GM21529 (cell line): Measurements from ENCODE around the gene HELZ2.
"Not testable (repeated sequence)": the region's sequence is repeated elsewhere in the genome, so short reads cannot be mapped to it uniquely, and the experiment has no call there.

Experiments
- ATAC-seq: cut with Tn5 transposase; IDR thresholded peaks from one replicate; pipeline ENCODE4 v1.9.1; 2021; ENCODE audit not compliant: unreplicated experiment

Gene HELZ2

DNA sequence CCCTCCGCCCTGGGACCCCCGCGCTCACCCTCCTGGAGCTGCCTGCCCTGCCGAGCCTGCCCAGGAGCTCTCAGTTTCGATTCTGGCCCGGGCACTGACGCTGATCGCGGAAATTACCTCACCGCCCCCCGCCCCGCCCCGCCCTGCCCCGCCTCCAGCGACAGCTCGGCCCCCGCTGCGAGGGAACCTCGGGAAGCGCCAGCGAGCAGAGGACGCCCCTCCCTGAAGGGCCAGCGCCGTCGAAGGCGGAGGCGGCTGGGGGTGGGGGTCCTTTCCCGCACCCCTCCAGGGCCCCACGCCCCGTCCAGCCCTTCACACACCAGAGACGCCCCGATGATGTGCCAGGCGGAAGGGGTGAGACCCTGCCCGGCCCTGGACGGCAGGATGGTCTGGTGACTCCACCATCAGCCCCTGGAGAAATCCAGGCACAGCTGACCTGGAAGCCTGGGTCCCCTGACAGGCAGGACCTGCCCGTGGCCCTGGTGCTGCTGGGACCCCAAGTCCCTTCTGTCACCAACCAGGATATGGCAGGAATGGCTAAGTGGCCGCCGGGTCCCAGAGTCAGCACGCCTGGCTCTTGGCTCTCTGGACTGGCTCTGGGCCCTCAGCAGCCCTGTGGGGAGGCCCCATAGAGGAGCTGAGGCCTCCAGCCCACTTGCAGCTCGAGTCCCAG is at the start of gene HELZ2:
Gene HELZ2 (minus strand): TSS at position 84 of the 673 bp plus-strand sequence. CDS start 1,854 bp downstream, outside the sequence.
- ATAC-seq, result peak; percentile 75

DNA sequence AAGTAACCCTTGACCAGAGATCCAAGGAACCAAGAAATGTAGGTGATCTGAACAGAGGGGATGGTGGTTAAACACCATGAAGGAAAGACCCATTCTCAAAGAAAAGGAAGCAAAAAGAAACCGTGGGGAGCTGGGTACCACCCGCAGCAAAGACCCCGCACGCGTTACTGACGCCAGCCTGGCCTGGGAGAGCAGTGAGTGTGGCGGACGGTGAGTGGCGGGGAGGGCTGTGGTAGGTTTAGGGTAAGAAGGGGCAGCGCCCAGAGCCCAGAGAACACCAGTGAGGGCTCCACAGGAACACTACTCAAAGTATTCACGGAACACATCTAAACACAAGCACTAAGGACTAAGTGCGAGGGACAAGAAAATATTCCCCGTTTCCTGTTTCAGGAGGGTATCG is 48.7 kb upstream of the HELZ2 start:
- no peak for ATAC-seq

GRCh38 chr20:63622096-63622495 is 48.1 kb upstream of the HELZ2 start:
- no peak for ATAC-seq

DNA sequence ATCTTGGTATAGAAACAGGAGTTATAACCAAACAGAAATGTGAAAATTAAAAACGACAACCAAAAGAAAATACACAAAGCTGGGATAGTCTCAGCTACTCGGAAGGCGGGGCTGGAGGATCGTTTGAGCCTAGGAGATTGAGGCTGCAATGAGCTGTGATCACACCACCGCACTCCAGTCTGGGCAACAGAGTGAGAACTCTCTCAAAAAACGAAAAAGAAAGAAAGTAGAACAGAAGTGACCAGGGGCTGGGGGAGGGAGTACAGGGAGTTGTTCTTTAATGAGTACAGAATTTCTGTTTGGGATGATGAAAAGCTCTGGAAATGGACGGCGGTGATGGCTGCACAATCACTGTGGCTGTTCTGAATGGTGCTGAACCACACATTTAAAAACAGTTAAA is 47.0 kb upstream of the HELZ2 start:
- no peak for ATAC-seq

GRCh38 chr20:63619505-63619904 is 45.5 kb upstream of the HELZ2 start:
- no peak for ATAC-seq

DNA sequence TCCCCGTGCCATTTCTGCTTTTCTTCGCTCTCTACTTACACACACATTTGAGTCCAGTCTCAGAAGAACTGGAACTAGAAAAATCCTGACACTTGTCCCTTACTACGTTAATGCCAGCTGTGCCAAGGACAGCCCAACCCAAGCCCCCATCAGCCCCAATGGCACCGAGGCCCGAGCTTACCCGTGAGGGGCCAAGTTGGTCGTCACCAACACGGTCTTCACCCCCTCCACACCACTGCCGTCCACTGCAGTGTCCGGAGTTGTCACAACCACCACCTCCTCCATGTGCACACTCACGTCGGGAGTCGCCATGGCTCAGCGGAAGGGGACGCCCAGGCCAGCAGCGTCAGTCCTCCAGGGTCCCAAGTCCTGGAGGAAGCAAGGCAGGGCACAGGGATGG is 45.0 kb upstream of the HELZ2 start:
- no peak for ATAC-seq

DNA sequence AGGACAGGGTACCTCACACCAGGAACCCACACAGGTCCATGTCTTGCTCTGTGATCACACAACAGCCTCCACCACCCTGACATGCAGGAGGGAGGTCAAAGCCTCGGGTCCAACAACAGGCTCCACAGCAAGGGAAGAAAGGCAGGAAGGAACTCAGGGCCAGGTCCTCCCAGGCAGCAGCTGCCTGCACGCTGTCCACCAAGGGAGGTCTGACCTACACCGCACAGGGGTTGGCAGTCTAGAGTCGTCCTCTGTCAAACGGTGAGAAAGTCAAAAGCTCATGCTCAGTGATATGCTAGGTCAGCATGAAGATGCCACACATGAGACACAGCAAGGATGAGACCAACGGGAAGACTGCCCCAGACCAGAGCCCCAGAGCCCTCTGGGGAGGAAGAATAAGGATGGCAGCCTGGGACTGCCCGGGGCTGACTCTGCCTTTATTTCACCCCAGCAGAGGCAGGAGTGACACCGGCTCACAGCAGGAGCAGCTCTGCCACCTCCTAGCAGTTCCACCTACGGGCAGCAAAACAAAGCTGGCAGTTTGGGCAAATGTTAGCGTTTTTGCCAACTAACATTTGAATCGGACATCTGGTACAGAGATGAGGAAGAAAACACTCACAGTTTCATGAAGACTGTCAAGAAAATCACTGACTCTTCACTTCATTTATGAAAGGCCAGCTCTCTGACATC is 44.4 kb upstream of the HELZ2 start:
- ATAC-seq, result no peak

DNA sequence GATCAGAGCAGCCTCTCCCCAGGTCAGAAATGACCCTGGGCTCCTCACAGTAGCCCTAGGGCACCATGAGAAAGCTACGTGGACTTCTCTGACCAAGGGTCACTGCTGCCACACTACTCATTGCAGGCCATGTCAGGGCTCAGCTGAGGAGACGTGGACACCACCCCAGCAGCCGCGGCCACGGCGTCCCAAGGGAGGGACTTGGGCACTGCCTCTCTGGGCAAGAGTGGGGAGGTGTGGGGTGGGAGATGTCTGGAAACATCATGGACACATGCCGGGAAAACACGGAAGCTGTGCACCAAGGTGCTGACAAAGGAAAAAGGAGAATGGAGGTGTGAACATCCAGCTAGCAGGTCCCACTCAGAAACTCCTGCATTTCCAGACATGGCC is 43.8 kb upstream of the HELZ2 start:
- ATAC-seq, result no peak

DNA sequence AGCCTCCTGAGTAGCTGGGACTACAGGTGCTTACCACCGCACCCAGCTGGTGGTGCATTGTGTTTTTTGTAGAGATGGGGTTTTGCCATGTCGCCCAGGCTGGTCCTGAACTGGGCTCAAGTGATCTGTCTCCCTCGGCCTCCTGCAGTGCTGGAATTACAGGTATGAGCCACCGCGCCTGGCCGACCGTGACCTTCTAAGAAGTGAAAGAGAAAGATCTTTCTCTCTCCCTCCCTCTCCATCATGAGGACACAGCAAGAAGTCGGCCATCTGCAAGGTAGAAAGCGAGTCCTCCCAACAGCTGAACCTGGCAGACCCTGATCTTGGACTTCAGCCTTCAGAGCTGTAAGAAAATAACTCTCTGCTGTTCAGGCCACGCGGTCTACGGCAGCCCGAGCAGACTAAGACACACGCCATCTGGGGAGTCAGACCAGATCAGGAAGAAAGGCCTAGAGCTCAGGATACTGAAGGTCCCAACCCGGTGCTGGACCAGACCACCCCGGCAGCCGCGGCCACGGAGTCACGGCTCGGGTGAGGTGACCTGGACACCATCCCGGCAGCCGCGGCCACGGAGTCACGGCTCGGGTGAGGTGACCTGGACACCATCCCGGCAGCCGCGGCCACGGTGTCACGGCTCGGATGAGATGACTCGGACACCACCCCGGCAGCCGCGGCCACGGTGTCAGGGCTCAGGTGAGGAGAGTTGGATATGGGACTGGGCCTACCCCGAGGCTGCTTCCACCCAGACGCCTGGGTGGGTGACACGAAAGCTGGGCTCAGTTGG is 43.2 kb upstream of the HELZ2 start:
- ATAC-seq, result no peak

DNA sequence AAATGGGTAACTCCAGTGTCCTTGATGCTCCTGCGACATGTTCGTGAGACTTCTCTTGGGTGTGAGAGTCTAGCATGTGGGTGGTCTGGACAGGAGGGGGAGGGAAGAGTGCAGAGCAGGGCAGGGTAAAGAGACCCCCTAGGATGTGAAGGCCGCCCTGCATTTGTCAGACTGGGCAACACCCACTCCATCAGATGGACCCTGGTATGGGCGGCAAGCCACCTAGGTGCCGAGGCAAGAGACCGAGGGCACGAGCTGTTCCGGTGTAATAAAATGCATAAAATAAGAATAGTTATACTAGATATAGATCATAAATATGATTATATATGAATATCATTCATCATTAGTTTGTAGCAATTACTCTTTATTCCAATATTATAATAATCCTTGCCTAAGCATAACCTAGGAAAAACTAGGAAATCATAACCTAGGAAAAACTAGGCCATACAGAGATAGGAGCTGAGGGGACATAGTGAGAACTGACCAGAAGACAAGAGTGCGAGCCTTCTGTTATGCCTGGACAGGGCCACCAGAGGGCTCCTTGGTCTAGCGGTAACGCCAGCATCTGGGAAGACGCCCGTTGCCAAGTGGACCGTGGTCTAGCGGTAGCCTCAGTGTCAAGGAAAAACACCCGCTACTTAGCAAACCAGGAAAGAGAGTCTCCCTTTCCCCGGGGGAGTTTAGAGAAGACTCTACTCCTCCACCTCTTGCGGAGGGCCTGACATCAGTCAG is 40.0 kb upstream of the HELZ2 start:
- not testable (repeated sequence) for ATAC-seq

DNA sequence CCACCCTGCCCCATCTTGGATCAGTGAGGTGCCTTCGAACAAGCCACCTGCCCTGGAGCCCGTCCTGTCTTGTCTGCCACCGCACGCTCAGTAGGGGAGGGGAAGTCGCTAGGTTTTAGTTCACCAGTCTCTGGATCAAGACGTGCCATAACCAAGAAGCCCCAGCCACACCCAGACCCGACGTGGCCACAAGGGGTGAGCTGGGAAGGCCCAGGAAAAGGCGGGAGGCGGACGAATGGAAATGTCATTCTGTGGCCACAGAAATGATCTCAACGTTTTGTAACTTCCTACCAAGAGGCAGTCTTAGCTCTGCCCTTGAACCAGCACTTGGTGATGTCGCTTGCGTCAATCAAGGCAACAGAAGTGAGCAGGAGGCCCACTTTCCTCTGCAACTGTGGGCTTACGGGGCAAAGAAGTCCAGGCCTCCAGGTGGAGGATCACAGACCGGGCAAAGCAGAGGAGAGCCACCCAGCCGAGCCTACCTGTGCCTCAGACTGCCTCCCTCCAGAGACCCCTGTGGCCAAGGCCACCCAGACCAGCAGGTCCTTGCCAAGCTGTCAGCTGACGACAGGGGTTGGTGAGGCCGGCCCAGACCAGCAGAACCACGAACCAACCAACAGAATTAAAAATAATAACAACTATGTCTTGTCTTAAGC is 38.4 kb upstream of the HELZ2 start:
- ATAC-seq, result no peak

GRCh38 chr20:63611646-63612045 is 37.6 kb upstream of the HELZ2 start:
- ATAC-seq, result no peak

- ATAC-seq, result no peak
Observed at GRCh38 chr20:63610581-63611435, 36.8 kb upstream of the HELZ2 start.

DNA sequence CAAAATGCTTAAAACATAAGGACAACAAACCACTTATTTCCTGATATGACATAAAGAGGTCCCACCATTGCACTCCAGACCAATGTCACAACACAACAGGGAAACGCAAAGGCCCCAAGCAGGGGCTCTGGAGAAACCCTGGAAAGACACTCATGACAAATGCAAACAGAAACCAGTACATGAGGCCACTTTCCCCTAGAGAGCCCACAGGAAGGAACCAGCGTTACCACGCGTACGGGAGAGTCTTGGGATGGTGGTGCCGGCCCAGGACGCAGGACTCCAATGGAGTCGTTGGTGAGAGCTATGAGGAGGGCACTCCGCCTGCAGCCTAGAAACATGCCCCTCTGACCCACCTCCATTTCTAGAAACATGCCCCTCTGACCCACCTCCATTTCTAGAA is 32.6 kb upstream of the HELZ2 start:
- ATAC-seq, result no peak

DNA sequence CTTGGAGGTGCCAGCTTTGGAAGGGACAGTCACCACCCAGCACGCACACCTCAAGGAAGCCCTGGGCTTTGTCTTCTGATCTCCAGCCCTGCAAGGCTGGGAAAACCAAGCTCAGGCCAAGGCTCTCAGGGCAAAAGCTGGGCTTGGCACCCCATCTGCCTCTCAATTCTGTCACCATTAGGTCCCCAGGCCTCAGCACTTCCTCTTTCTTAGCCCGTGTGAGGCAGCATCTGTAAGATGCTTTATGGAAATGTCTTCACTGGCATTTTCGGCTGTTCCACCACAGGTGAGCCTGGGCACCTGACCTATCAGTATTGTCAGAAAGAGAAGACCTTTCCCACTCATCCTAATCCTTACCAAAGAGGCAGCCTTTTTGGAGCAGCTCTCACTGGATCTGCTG is 28.3 kb upstream of the HELZ2 start:
- ATAC-seq, result no peak

- ATAC-seq, result not testable (repeated sequence)
Observed at GRCh38 chr20:63601679-63602078, 27.6 kb upstream of the HELZ2 start.

- no peak for ATAC-seq
Observed at GRCh38 chr20:63599396-63600050, 25.5 kb upstream of the HELZ2 start.

DNA sequence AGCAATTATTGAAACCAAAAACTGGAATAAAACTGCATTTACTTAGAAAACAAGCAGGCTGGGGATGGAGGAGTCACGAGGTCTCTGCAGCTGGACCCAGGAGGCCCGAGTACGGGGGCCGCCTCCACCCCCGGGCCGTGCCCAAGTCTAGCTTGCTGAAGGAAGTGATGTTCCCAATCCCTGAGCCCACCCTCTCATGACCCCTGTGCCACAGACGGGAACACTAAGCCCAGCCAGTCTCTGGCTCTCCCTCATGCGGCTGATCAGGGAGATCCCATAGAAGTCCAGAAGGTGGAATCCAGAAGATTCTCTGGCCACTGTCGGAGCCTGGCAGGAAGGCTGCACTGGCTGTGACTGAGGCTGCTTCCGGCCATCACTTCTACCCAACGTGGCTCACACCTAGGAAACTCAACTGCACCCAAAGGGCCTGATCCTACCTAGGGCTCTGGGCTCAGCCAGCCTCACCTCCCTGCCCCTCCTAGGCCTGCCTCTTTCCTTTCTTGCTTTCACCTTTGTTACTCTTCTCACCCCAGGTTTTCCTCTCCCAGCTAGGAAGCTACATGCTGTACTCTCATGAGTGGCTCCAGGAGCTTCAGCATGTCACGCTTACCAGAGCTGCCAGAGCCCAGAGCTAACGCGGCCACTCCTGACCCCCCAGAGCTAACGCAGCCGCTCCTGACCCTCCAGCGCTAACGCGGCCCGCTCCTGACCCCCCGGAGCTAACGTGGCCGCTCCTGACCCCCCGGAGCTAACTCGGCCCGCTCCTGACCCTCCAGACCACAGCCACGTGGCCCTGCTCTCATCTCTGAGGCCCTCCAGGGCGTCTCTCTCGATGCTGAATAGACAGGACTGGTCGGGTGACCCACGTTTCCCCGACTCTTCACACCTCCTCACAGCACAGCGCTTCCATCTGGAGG is 24.7 kb upstream of the HELZ2 start:
- ATAC-seq, result no peak
